ENCODE results near the gene SLC28A1. TPM values are rescaled to one million over a fixed set of nuclear protein-coding genes. Genes with fewer than 3 reads are reported as not detected.

The SLC28A1 gene
- total and polyA plus RNA-seq, 2 of the 4 experiments (the other 2 are of a cell fraction) = not detected

GRCh38 chr15:84944311-84944710 lies 59.8 kb downstream of the SLC28A1 start:
- in situ Hi-C loops (cut with MboI; ENCODE audit: low sequenced_read_pairs) = no loop called here
- no peak overlapping the region for H3K23ac ChIP-seq (ENCODE audit: low read depth, low read length)
- H3K9me1 ChIP-seq (ENCODE audit: insufficient read depth, low read length) = peaks cover 15% of the 10 kb centered on the region; the same call in 1 of the 2 replicates
- H4K5ac ChIP-seq (ENCODE audit: low read depth, low read length) = no peak overlapping the region
- H2BK5ac ChIP-seq (ENCODE audit: low read depth, low read length, poor library complexity, severe bottlenecking) = no peak overlapping the region
- no peak overlapping the region for H4K8ac ChIP-seq (ENCODE audit: low read depth in 2 of 2, low read length in 2 of 2)
- H3K4me1 ChIP-seq (ENCODE audit: control insufficient read depth, insufficient read depth, low read length) = peaks cover 6% of the 10 kb centered on the region; the same call in 1 of the 2 replicates
- no peaks in the 10 kb centered on the region for H4K20me1 ChIP-seq (ENCODE audit: insufficient read depth, low read length)
- no TSS peak for BruUV-seq (replicated peaks)
- no peak for TF ChIP-seq RCOR1 (IDR thresholded peaks at IDR 0.05; ENCODE audit: insufficient replicate concordance, low read length)
- ChIA-PET POLR2A (ENCODE audit: unreplicated experiment) (no interaction called here), CTCF (interaction anchor here (1.0 kb wide), 1 partner anchor 11 kb away, joined by 4 read pairs; no protein-coding TSS in a partner anchor)
- H2BK120ac ChIP-seq (ENCODE audit: low read depth, low read length) = no peak overlapping the region
- H3K9ac ChIP-seq (ENCODE audit: low read depth, low read length) = no peak overlapping the region
- H3K27me3 ChIP-seq (ENCODE audit: control insufficient read depth, insufficient read depth, low read length) = no peaks in the 10 kb centered on the region
- H3K4ac ChIP-seq (ENCODE audit: low read depth, low read length) = no peak overlapping the region
- H2AK9ac ChIP-seq (replicated peaks; ENCODE audit: low read depth, low read length, poor library complexity) = no peak overlapping the region
- no peak overlapping the region for H2AK5ac ChIP-seq (ENCODE audit: low read depth, low read length)
- no peak overlapping the region for H2AFZ ChIP-seq (replicated peaks; ENCODE audit: low read length, poor library complexity)
- DNase-seq = no peak
- no peak overlapping the region for H3K14ac ChIP-seq (replicated peaks; ENCODE audit: low read depth, low read length)
- no peak for ATAC-seq (ENCODE audit: low read depth)
- no peak overlapping the region for H3K27ac ChIP-seq (ENCODE audit: insufficient read depth, low read length)
- H3K36me3 ChIP-seq (ENCODE audit: control insufficient read depth, insufficient read depth, low read length) = no peaks in the 10 kb centered on the region
- no peak overlapping the region for H4K91ac ChIP-seq (ENCODE audit: insufficient read depth, low read depth, low read length)
- H3K4me2 ChIP-seq (ENCODE audit: low read depth, low read length) = no peak overlapping the region
- H3K18ac ChIP-seq (ENCODE audit: low read depth, low read length) = no peak overlapping the region
- H3K9me3 ChIP-seq (ENCODE audit: control insufficient read depth, insufficient read depth, low read length) = no peaks in the 10 kb centered on the region
- H2BK15ac ChIP-seq (ENCODE audit: low read depth, low read length) = no peak overlapping the region
- WGBS, 2 experiments (ENCODE audit: extremely low coverage in 2 of 2, insufficient read length in 1 of 2) = 100% methylated on average over 1 of the region's 10 CpGs; no CpG with 5 or more reads in 1 of the 2 experiments
- H3K56ac ChIP-seq (ENCODE audit: extremely low read depth, insufficient read depth, low read length) = no peak overlapping the region
- no peak overlapping the region for H2BK20ac ChIP-seq (ENCODE audit: low read depth, low read length)
- dilution Hi-C loops (cut with HindIII; ENCODE audit: low sequenced_read_pairs, unreplicated experiment) = no loop called here
- H3K79me1 ChIP-seq (ENCODE audit: low read depth in 1 of 2, low read length in 2 of 2) = no peaks in the 10 kb centered on the region; a peak in 1 of 4 replicates
- no peak overlapping the region for H3K4me3 ChIP-seq (ENCODE audit: insufficient read depth, low read depth, low read length)
- intact Hi-C loops (cut with micrococcal nuclease) = no loop called here
